ENCODE results near the gene PPP1R3A. TPM values are rescaled to one million over a fixed set of nuclear protein-coding genes. Genes with fewer than 3 reads are reported as not detected.

PPP1R3A gene
- total RNA-seq, 1 experiment from 2014 or later = 0.07 TPM

DNA sequence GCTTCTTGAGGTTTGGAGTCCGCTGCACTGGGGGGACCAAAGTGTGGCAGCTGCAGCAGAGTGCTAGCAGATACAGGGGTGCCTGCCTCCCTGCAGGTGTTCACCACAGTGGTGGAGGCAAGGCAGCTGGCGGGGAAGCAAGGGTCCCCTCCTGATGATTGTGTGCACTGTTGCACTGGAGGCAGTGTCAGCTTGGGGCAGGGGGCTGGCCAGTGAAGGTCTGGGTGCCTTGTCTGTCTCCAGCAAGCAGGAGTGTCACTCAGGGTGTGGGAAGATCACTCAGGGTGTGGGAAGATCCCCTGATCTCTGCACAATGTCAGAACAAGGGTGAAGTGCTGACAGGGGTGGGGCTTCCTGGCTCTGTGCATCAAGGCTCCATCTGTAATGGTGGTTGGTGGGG is 36.3 kb upstream of the PPP1R3A start:
- peaks cover 83% of the 10 kb centered on the region for H3K9me3 Mint-ChIP-seq
- TF ChIP-seq RORB (CRISPR knock-in tag; IDR thresholded peaks at IDR 0.05) (no peak), SMAD4 (CRISPR knock-in tag; IDR thresholded peaks at IDR 0.05) (no peak), GRHL2 (CRISPR knock-in tag; IDR thresholded peaks at IDR 0.05; ENCODE audit: insufficient replicate concordance, severe bottlenecking) (no peak), TEAD1 (CRISPR knock-in tag; IDR thresholded peaks at IDR 0.05) (no peak), IRF2 (CRISPR knock-in tag; IDR thresholded peaks at IDR 0.05; ENCODE audit: borderline replicate concordance, low read depth) (no peak), CREM (CRISPR knock-in tag; IDR thresholded peaks at IDR 0.05) (no peak), OVOL2 (CRISPR knock-in tag; IDR thresholded peaks at IDR 0.05; ENCODE audit: borderline replicate concordance) (no peak)
- TF ChIP-seq, protein P1, sequence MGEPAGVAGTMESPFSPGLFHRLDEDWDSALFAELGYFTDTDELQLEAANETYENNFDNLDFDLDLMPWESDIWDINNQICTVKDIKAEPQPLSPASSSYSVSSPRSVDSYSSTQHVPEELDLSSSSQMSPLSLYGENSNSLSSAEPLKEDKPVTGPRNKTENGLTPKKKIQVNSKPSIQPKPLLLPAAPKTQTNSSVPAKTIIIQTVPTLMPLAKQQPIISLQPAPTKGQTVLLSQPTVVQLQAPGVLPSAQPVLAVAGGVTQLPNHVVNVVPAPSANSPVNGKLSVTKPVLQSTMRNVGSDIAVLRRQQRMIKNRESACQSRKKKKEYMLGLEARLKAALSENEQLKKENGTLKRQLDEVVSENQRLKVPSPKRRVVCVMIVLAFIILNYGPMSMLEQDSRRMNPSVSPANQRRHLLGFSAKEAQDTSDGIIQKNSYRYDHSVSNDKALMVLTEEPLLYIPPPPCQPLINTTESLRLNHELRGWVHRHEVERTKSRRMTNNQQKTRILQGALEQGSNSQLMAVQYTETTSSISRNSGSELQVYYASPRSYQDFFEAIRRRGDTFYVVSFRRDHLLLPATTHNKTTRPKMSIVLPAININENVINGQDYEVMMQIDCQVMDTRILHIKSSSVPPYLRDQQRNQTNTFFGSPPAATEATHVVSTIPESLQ (CRISPR knock-in tag; IDR thresholded peaks at IDR 0.05) = no peak
- TF ChIP-seq, protein P2, sequence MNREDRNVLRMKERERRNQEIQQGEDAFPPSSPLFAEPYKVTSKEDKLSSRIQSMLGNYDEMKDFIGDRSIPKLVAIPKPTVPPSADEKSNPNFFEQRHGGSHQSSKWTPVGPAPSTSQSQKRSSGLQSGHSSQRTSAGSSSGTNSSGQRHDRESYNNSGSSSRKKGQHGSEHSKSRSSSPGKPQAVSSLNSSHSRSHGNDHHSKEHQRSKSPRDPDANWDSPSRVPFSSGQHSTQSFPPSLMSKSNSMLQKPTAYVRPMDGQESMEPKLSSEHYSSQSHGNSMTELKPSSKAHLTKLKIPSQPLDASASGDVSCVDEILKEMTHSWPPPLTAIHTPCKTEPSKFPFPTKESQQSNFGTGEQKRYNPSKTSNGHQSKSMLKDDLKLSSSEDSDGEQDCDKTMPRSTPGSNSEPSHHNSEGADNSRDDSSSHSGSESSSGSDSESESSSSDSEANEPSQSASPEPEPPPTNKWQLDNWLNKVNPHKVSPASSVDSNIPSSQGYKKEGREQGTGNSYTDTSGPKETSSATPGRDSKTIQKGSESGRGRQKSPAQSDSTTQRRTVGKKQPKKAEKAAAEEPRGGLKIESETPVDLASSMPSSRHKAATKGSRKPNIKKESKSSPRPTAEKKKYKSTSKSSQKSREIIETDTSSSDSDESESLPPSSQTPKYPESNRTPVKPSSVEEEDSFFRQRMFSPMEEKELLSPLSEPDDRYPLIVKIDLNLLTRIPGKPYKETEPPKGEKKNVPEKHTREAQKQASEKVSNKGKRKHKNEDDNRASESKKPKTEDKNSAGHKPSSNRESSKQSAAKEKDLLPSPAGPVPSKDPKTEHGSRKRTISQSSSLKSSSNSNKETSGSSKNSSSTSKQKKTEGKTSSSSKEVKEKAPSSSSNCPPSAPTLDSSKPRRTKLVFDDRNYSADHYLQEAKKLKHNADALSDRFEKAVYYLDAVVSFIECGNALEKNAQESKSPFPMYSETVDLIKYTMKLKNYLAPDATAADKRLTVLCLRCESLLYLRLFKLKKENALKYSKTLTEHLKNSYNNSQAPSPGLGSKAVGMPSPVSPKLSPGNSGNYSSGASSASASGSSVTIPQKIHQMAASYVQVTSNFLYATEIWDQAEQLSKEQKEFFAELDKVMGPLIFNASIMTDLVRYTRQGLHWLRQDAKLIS (CRISPR knock-in tag; IDR thresholded peaks at IDR 0.05; ENCODE audit: borderline replicate concordance) = no peak
- TF ChIP-seq, protein P3, sequence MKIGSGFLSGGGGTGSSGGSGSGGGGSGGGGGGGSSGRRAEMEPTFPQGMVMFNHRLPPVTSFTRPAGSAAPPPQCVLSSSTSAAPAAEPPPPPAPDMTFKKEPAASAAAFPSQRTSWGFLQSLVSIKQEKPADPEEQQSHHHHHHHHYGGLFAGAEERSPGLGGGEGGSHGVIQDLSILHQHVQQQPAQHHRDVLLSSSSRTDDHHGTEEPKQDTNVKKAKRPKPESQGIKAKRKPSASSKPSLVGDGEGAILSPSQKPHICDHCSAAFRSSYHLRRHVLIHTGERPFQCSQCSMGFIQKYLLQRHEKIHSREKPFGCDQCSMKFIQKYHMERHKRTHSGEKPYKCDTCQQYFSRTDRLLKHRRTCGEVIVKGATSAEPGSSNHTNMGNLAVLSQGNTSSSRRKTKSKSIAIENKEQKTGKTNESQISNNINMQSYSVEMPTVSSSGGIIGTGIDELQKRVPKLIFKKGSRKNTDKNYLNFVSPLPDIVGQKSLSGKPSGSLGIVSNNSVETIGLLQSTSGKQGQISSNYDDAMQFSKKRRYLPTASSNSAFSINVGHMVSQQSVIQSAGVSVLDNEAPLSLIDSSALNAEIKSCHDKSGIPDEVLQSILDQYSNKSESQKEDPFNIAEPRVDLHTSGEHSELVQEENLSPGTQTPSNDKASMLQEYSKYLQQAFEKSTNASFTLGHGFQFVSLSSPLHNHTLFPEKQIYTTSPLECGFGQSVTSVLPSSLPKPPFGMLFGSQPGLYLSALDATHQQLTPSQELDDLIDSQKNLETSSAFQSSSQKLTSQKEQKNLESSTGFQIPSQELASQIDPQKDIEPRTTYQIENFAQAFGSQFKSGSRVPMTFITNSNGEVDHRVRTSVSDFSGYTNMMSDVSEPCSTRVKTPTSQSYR (CRISPR knock-in tag; IDR thresholded peaks at IDR 0.05) = no peak
- TF ChIP-seq, protein P4, sequence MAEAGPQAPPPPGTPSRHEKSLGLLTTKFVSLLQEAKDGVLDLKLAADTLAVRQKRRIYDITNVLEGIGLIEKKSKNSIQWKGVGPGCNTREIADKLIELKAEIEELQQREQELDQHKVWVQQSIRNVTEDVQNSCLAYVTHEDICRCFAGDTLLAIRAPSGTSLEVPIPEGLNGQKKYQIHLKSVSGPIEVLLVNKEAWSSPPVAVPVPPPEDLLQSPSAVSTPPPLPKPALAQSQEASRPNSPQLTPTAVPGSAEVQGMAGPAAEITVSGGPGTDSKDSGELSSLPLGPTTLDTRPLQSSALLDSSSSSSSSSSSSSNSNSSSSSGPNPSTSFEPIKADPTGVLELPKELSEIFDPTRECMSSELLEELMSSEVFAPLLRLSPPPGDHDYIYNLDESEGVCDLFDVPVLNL (CRISPR knock-in tag; IDR thresholded peaks at IDR 0.05; ENCODE audit: borderline replicate concordance, low read depth) = no peak
- POLR2A ChIA-PET = no interaction called here
- DNase-seq (ENCODE audit: low spot score) (no peak), ATAC-seq (no peak)
- CTCF ChIA-PET = no interaction called here
- no peak overlapping the region for H3K27ac Mint-ChIP-seq
- peaks cover 6% of the 10 kb centered on the region; the same call in 1 of the 2 replicates for H3K27me3 Mint-ChIP-seq (ENCODE audit: low read depth)
- H3K4me3 Mint-ChIP-seq = no peak overlapping the region
- H3K4me1 Mint-ChIP-seq = no peaks in the 10 kb centered on the region
- peaks cover 34% of the 10 kb centered on the region for H3K36me3 Mint-ChIP-seq

DNA sequence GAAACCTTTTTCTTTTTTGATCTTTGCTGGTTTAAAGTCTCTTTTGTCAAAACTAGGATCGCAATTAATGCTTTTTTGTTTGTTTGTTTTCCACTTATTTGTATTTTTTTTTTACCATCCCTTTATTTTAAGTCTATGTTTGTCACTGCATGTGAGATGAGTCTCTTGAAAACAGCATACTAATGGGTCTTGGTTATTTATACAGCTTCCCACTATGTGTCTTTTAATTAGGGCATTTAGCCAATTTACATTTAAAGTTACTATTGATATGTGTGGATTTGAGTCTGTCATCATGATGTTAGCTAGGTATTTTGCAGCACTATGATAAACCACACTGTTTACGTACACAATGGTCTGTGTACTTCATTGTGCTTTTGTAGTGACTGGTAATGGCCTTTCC is 34.7 kb upstream of the PPP1R3A start:
- no peak overlapping the region for H3K4me3 Mint-ChIP-seq
- peaks cover 67% of the 10 kb centered on the region for H3K9me3 Mint-ChIP-seq
- peaks cover 6% of the 10 kb centered on the region; the same call in 1 of the 2 replicates for H3K27me3 Mint-ChIP-seq (ENCODE audit: low read depth)
- ATAC-seq = no peak
- H3K4me1 Mint-ChIP-seq = no peaks in the 10 kb centered on the region
- CTCF ChIA-PET = no interaction called here
- no peak for DNase-seq (ENCODE audit: low spot score)
- H3K27ac Mint-ChIP-seq = no peak overlapping the region
- POLR2A ChIA-PET = no interaction called here
- H3K36me3 Mint-ChIP-seq = peaks cover 24% of the 10 kb centered on the region
- TF ChIP-seq, protein P5, sequence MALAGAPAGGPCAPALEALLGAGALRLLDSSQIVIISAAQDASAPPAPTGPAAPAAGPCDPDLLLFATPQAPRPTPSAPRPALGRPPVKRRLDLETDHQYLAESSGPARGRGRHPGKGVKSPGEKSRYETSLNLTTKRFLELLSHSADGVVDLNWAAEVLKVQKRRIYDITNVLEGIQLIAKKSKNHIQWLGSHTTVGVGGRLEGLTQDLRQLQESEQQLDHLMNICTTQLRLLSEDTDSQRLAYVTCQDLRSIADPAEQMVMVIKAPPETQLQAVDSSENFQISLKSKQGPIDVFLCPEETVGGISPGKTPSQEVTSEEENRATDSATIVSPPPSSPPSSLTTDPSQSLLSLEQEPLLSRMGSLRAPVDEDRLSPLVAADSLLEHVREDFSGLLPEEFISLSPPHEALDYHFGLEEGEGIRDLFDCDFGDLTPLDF (CRISPR knock-in tag; IDR thresholded peaks at IDR 0.05) = no peak
- TF ChIP-seq FOXK1 (CRISPR knock-in tag; IDR thresholded peaks at IDR 0.05) = no peak
- TF ChIP-seq, protein P6, sequence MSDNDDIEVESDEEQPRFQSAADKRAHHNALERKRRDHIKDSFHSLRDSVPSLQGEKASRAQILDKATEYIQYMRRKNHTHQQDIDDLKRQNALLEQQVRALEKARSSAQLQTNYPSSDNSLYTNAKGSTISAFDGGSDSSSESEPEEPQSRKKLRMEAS (CRISPR knock-in tag; IDR thresholded peaks at IDR 0.05) = no peak
- no peak for TF ChIP-seq KAT7 (CRISPR knock-in tag; IDR thresholded peaks at IDR 0.05; ENCODE audit: borderline replicate concordance)
- no peak for TF ChIP-seq TP53 (CRISPR knock-in tag; IDR thresholded peaks at IDR 0.05)
- no peak for TF ChIP-seq ZNF121 (CRISPR knock-in tag; IDR thresholded peaks at IDR 0.05)
- TF ChIP-seq, protein P7, sequence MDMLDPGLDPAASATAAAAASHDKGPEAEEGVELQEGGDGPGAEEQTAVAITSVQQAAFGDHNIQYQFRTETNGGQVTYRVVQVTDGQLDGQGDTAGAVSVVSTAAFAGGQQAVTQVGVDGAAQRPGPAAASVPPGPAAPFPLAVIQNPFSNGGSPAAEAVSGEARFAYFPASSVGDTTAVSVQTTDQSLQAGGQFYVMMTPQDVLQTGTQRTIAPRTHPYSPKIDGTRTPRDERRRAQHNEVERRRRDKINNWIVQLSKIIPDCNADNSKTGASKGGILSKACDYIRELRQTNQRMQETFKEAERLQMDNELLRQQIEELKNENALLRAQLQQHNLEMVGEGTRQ (CRISPR knock-in tag; IDR thresholded peaks at IDR 0.05) = no peak
- TF ChIP-seq NFYB (CRISPR knock-in tag; conservative IDR thresholded peaks at IDR 0.05; ENCODE audit: low read depth) = no peak
- TF ChIP-seq SMAD3 (CRISPR knock-in tag; IDR thresholded peaks at IDR 0.05; ENCODE audit: borderline replicate concordance) = no peak
- TF ChIP-seq, protein P8, sequence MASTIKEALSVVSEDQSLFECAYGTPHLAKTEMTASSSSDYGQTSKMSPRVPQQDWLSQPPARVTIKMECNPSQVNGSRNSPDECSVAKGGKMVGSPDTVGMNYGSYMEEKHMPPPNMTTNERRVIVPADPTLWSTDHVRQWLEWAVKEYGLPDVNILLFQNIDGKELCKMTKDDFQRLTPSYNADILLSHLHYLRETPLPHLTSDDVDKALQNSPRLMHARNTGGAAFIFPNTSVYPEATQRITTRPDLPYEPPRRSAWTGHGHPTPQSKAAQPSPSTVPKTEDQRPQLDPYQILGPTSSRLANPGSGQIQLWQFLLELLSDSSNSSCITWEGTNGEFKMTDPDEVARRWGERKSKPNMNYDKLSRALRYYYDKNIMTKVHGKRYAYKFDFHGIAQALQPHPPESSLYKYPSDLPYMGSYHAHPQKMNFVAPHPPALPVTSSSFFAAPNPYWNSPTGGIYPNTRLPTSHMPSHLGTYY (CRISPR knock-in tag; IDR thresholded peaks at IDR 0.05) = no peak
- no peak for TF ChIP-seq TEAD1 (CRISPR knock-in tag; IDR thresholded peaks at IDR 0.05)
- no peak for TF ChIP-seq SP1 (CRISPR knock-in tag; conservative IDR thresholded peaks at IDR 0.05)
- no peak for TF ChIP-seq GTF2I (CRISPR knock-in tag; conservative IDR thresholded peaks at IDR 0.05)
